Chondrocyte (in vitro differentiated cells): Measurements from ENCODE around the gene TMOD4. TPM values are rescaled to one million over a fixed set of nuclear protein-coding genes. Genes with fewer than 3 reads are reported as not detected.
A peak's percentile ranks its signal among the peaks of the same experiment; 100 is the strongest.

Experiments used
- DNase-seq: peaks from one replicate; pipeline ENCODE4 v3.0.0; 2021; ENCODE audit warnings: mixed read lengths, low spot score
- H3K27ac Mint-ChIP-seq: one replicate; pipeline ENCODE4 v1.8.0; 2021; ENCODE audit warnings: mild to moderate bottlenecking, moderate library complexity, mixed read lengths; ENCODE audit not compliant: unreplicated experiment
- H3K27me3 Mint-ChIP-seq: 2 replicates; pipeline ENCODE4 v1.8.0; 2021; ENCODE audit warnings: low read depth, mixed read lengths
- H3K36me3 Mint-ChIP-seq: 2 replicates; pipeline ENCODE4 v1.8.0; 2021; ENCODE audit warnings: low read depth, mixed read lengths
- H3K4me1 Mint-ChIP-seq: 2 replicates; pipeline ENCODE4 v1.8.0; 2021; ENCODE audit warnings: low read depth, mild to moderate bottlenecking, mixed read lengths
- H3K4me3 Mint-ChIP-seq: one replicate; pipeline ENCODE4 v1.8.0; 2021; ENCODE audit warnings: mild to moderate bottlenecking, moderate library complexity, mixed read lengths; ENCODE audit not compliant: unreplicated experiment
- H3K9me3 Mint-ChIP-seq: 2 replicates; pipeline ENCODE4 v1.8.0; 2021; ENCODE audit warnings: low read depth, mixed read lengths
- total RNA-seq: library from RNA; stranded (reverse); gene quantifications from 3 replicates; pipeline ENCODE4 v1.2.1, GENCODE V29; 2021
- TF ChIP-seq, protein P1 (sequence below): fragments of 200-600 bp; sonication (generic); IDR thresholded peaks from 2 replicates; pipeline ENCODE4 v1.5.0; 2021; ENCODE audit warnings: antibody characterized with exemption, mild to moderate bottlenecking, moderate library complexity

Gene TMOD4
- total RNA-seq, 1 donor from 2014 or later = 0.60 TPM

DNA sequence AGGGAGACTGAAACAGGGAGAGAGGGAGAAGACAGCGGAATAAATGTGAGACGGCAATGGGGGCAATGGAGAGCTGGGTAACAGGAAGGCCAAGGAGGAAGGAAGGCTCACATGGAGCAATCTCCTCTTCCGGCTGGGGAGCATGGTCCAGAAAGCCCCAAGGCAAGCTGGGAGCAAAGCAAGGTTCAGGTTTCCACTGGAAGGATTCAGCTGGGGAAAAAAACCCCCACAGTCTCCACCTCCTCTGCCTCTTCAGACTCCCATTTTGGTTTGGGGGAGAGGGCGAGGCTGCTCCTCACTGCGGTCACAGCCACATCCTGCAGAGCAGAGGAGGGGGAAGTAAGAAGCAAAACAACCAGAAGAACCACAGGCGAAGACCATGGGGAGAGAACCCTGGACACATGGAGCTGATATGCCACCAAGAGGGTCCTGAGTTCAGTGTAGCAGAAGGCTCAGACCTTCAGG is 18.7 kb downstream of the TMOD4 start:
- H3K27me3 Mint-ChIP-seq = no peaks in the 10 kb centered on the region
- H3K4me3 Mint-ChIP-seq = no peak overlapping the region
- H3K36me3 Mint-ChIP-seq = peaks cover 16% of the 10 kb centered on the region
- peak; percentile 18 for DNase-seq
- H3K27ac Mint-ChIP-seq = no peak overlapping the region
- peaks cover 4% of the 10 kb centered on the region for H3K4me1 Mint-ChIP-seq
- H3K9me3 Mint-ChIP-seq = no peaks in the 10 kb centered on the region
- TF ChIP-seq, protein P1, sequence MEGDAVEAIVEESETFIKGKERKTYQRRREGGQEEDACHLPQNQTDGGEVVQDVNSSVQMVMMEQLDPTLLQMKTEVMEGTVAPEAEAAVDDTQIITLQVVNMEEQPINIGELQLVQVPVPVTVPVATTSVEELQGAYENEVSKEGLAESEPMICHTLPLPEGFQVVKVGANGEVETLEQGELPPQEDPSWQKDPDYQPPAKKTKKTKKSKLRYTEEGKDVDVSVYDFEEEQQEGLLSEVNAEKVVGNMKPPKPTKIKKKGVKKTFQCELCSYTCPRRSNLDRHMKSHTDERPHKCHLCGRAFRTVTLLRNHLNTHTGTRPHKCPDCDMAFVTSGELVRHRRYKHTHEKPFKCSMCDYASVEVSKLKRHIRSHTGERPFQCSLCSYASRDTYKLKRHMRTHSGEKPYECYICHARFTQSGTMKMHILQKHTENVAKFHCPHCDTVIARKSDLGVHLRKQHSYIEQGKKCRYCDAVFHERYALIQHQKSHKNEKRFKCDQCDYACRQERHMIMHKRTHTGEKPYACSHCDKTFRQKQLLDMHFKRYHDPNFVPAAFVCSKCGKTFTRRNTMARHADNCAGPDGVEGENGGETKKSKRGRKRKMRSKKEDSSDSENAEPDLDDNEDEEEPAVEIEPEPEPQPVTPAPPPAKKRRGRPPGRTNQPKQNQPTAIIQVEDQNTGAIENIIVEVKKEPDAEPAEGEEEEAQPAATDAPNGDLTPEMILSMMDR = no peak

DNA sequence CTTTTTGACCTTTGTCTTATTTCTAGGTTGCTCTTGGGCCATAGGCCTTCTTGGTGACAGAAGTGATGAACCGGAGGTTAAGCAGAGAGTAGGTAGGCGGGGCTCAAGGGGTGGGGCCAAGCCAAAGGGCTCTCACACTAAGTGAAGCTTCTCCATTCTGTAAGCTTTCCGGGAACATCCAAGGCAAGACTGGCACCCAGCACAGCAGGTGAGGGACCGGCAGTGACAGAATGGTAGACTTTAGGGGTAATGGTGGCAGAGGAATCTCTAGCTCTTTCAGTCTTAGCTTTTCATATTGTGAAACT is 19.3 kb downstream of the TMOD4 start, which contains the start of gene TNFAIP8L2:
TSS of gene TNFAIP8L2 (plus strand) at position 135 of the 305 bp plus-strand sequence. CDS start 2,049 bp downstream, outside the sequence.
- no peaks in the 10 kb centered on the region for H3K27me3 Mint-ChIP-seq
- no peak within 1 kb of the TSS for H3K27ac Mint-ChIP-seq
- peaks cover 12% of the 10 kb centered on the region for H3K36me3 Mint-ChIP-seq
- no peaks in the 10 kb centered on the region for H3K9me3 Mint-ChIP-seq
- peaks cover 4% of the 10 kb centered on the region for H3K4me1 Mint-ChIP-seq
- no peak within 1 kb of the TSS for H3K4me3 Mint-ChIP-seq
- DNase-seq = peak; percentile 40
- TF ChIP-seq, protein P1 = no peak

DNA sequence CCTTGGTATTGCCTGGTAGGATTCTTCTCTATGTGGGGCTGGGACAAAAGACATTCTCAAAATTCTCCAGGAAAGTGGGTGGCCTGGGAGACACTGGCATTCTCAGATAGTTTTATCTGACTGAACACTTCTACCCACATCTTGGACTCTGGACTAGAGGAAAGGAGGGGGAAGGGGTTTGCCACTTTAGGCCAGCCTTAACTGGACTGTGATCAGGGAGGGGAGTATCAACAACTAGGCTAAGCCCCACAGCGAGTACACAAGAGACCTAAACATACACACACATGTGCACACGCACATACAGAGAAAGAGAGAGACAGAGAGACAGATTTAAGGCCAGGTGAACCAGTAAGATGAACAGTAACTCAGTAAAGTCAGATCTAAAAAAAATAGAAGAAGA is 28.1 kb downstream of the TMOD4 start:
- no peaks in the 10 kb centered on the region for H3K27me3 Mint-ChIP-seq

DNA sequence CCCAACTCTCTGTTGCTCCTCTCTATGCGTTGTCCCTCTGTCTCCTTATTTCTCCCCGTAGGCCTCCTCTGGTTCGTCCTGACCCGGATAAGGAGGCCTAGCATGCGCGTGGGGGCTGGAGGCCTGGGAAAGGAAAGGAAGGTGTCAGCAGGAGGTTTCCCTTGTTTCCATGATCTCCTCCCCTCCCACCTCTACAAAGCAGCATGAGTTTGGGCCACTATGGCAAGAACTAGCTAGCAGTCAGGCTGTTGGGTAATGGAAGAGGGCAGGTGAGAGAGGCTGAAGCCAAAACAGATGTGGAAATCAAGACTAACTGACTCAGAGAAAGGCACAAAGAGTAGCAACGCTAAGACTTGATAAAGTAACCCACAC is 28.7 kb downstream of the TMOD4 start:
- H3K36me3 Mint-ChIP-seq = peaks cover 2% of the 10 kb centered on the region
- H3K4me1 Mint-ChIP-seq = peaks cover 36% of the 10 kb centered on the region
- H3K27me3 Mint-ChIP-seq = no peaks in the 10 kb centered on the region
- DNase-seq = no peak
- H3K9me3 Mint-ChIP-seq = no peaks in the 10 kb centered on the region
- peak overlapping the region; percentile 88 for H3K4me3 Mint-ChIP-seq
- peak overlapping the region; percentile 97 for H3K27ac Mint-ChIP-seq
- TF ChIP-seq, protein P1 = no peak

More for the DNA sequence above, 28.1 kb downstream of the TMOD4 start:
- no peak overlapping the region for H3K4me3 Mint-ChIP-seq
- no peaks in the 10 kb centered on the region for H3K9me3 Mint-ChIP-seq
- TF ChIP-seq, protein P1 = no peak
- DNase-seq = no peak
- H3K27ac Mint-ChIP-seq = peak overlapping the region; percentile 97
- peaks cover 36% of the 10 kb centered on the region for H3K4me1 Mint-ChIP-seq
- H3K36me3 Mint-ChIP-seq = peaks cover 2% of the 10 kb centered on the region

DNA sequence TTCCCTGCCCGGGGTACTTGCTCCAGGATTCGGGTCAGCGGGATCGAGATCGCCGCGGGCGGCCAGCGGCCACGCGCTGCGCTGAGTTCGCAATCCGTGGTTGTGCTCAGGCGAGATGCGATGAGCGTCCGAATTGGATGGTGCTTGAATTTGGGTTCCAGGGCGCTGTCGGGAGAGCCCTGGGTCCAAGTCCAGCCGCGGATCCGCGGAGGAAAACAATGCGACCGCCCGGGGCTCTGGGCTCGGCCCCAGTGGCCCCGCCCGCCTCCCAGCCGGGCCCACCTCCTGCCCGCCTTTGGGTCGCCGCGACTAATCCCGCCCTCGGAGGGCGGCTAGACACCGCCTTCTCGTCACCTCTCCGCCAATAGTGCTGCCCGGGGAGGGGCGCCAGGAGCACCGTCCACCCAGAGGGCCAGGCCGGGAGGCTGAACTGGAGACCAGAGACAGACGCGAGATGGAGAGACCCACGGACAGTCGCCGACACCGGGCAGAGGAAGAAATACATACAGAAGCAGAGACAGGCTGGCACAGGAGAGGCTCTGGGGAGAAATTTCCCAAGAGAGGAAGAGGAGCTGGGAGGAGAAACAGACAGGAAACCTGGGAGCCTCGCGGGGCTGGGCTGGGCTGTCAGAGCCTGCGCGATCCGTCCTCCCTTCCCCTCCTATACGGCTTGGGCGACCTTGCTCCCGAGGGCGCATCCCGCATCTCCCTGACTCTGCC is 29.2 kb downstream of the TMOD4 start, which contains the start of gene SEMA6C:
TSS of gene SEMA6C (minus strand) at position 220 of the 720 bp plus-strand sequence. CDS start 4,010 bp downstream, outside the sequence.
- TF ChIP-seq, protein P1 = no peak
- H3K27me3 Mint-ChIP-seq = no peaks in the 10 kb centered on the region
- peaks cover 2% of the 10 kb centered on the region for H3K36me3 Mint-ChIP-seq
- H3K4me3 Mint-ChIP-seq = peak within 1 kb of the TSS; percentile 88
- H3K4me1 Mint-ChIP-seq = peaks cover 36% of the 10 kb centered on the region
- peak within 1 kb of the TSS; percentile 97 for H3K27ac Mint-ChIP-seq
- peak; percentile 98 for DNase-seq
- H3K9me3 Mint-ChIP-seq = no peaks in the 10 kb centered on the region
